ENCODE measurements around the gene KRTAP5-1. TPM values are rescaled to one million over a fixed set of nuclear protein-coding genes. Genes with fewer than 3 reads are reported as not detected.
A peak's percentile ranks its signal among the peaks of the same experiment; 100 is the strongest.
"Not testable (repeated sequence)": the region's sequence is repeated elsewhere in the genome, so short reads cannot be mapped to it uniquely, and the experiment has no call there.

The KRTAP5-1 gene
- total RNA-seq, 1 donor from 2014 or later = not detected

GRCh38 chr11:1597994-1598380, 12.9 kb upstream of the KRTAP5-1 start, which contains the start of gene KRTAP5-2:
TSS of gene KRTAP5-2 (minus strand) at chr11:1598294. CDS start at chr11:1598250, 44 bp downstream.
- Mint-ChIP-seq H3K27ac (ENCODE audit: unreplicated experiment) (no peak within 1 kb of the TSS), H3K36me3 (ENCODE audit: low read depth) (peaks cover 7% of the 10 kb centered on the region), H3K27me3 (ENCODE audit: low read depth) (peaks cover 79% of the 10 kb centered on the region), H3K9me3 (ENCODE audit: low read depth) (no peaks in the 10 kb centered on the region), H3K4me3 (ENCODE audit: unreplicated experiment) (no peak within 1 kb of the TSS), H3K4me1 (ENCODE audit: low read depth) (no peaks in the 10 kb centered on the region)
- DNase-seq (ENCODE audit: low spot score) = no peak
- TF ChIP-seq CTCF (IDR thresholded peaks at IDR 0.05) = no peak

GRCh38 chr11:1597331-1597993, 12.4 kb upstream of the KRTAP5-1 start:
- Mint-ChIP-seq H3K4me3 (ENCODE audit: unreplicated experiment) (no peak overlapping the region), H3K36me3 (ENCODE audit: low read depth) (peaks cover 7% of the 10 kb centered on the region)

GRCh38 chr11:1596576-1597121, 11.6 kb upstream of the KRTAP5-1 start:
- H3K27ac Mint-ChIP-seq (ENCODE audit: unreplicated experiment); H3K4me3 Mint-ChIP-seq (ENCODE audit: unreplicated experiment): not testable (repeated sequence)
- H3K27me3 Mint-ChIP-seq (ENCODE audit: low read depth) = peaks cover 77% of the 10 kb centered on the region

More at GRCh38 chr11:1597331-1597993, 12.4 kb upstream of the KRTAP5-1 start:
- H3K9me3 Mint-ChIP-seq (ENCODE audit: low read depth) = no peaks in the 10 kb centered on the region
- no peak for TF ChIP-seq CTCF (IDR thresholded peaks at IDR 0.05)
- H3K27ac Mint-ChIP-seq (ENCODE audit: unreplicated experiment) = no peak overlapping the region
- no peaks in the 10 kb centered on the region for H3K4me1 Mint-ChIP-seq (ENCODE audit: low read depth)
- DNase-seq (ENCODE audit: low spot score) = peak; percentile 54
- peaks cover 81% of the 10 kb centered on the region for H3K27me3 Mint-ChIP-seq (ENCODE audit: low read depth)

GRCh38 chr11:1595994-1596575, 11.0 kb upstream of the KRTAP5-1 start:
- H3K36me3 Mint-ChIP-seq (ENCODE audit: low read depth); H3K9me3 Mint-ChIP-seq (ENCODE audit: low read depth); H3K4me1 Mint-ChIP-seq (ENCODE audit: low read depth); H3K27ac Mint-ChIP-seq (ENCODE audit: unreplicated experiment); H3K4me3 Mint-ChIP-seq (ENCODE audit: unreplicated experiment): not testable (repeated sequence)
- peak; percentile 59 for TF ChIP-seq CTCF (IDR thresholded peaks at IDR 0.05)
- DNase-seq (ENCODE audit: low spot score) = peak; percentile 11
- peaks cover 75% of the 10 kb centered on the region for H3K27me3 Mint-ChIP-seq (ENCODE audit: low read depth)

More at GRCh38 chr11:1596576-1597121, 11.6 kb upstream of the KRTAP5-1 start:
- H3K36me3 Mint-ChIP-seq (ENCODE audit: low read depth); H3K9me3 Mint-ChIP-seq (ENCODE audit: low read depth); H3K4me1 Mint-ChIP-seq (ENCODE audit: low read depth): not testable (repeated sequence)
- peak; percentile 53 for DNase-seq (ENCODE audit: low spot score)

- H3K27me3 Mint-ChIP-seq (ENCODE audit: low read depth) = peaks cover 52% of the 10 kb centered on the region
Observed at GRCh38 chr11:1592628-1593027, 7.5 kb upstream of the KRTAP5-1 start.

More at GRCh38 chr11:1592628-1593027, 7.5 kb upstream of the KRTAP5-1 start:
- Mint-ChIP-seq H3K9me3 (ENCODE audit: low read depth) (no peaks in the 10 kb centered on the region), H3K4me1 (ENCODE audit: low read depth) (no peaks in the 10 kb centered on the region), H3K27ac (ENCODE audit: unreplicated experiment) (no peak overlapping the region), H3K36me3 (ENCODE audit: low read depth) (peaks cover 7% of the 10 kb centered on the region), H3K4me3 (ENCODE audit: unreplicated experiment) (no peak overlapping the region)
- TF ChIP-seq CTCF (IDR thresholded peaks at IDR 0.05) = no peak
- no peak for DNase-seq (ENCODE audit: low spot score)

All from chondrocyte (in vitro differentiated cells).